Upper lobe of left lung (tissue), 4 donors: ENCODE results near the gene RANBP9.

Experiments
- POLR2A ChIP-seq, 4 donors: fragments of 450-650 bp; IDR thresholded peaks; one replicate each; pipeline ENCODE4 v1.5.1; 2016 to 2017; ENCODE audit warnings: antibody characterized with exemption in 4 of 4, mild to moderate bottlenecking in 2 of 4
- TF ChIP-seq, protein P1 (sequence below), 6 experiments: fragments of 450-650 bp in 4 of 6; fragments of 200-600 bp in 2 of 6; sonication (generic) in 2 of 6; IDR thresholded peaks; one replicate each; pipeline ENCODE4 v1.5.1; 2016 to 2019; ENCODE audit warnings: antibody characterized with exemption in 6 of 6

DNA sequence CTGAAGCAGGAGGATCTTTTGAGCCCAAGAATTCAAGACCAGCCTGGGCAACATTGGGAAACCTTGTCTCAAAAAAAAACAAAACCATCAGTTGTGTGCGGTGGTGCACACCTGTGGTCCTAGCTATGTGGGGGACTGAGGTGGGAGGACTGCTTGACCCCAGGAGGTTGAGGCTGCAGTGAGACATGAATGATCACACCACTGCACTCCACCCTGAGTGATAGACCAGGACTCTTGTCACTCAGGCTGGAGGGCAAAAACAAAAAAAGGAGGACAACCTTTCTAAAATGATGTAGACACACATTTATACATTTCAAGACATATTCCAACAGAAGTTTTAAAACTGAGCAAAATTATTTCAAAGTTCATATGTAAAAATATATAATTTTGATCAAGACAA is 51.4 kb downstream of the RANBP9 start:
- TF ChIP-seq POLR2A (IDR thresholded peaks at IDR 0.05): no peak
- TF ChIP-seq, protein P1, sequence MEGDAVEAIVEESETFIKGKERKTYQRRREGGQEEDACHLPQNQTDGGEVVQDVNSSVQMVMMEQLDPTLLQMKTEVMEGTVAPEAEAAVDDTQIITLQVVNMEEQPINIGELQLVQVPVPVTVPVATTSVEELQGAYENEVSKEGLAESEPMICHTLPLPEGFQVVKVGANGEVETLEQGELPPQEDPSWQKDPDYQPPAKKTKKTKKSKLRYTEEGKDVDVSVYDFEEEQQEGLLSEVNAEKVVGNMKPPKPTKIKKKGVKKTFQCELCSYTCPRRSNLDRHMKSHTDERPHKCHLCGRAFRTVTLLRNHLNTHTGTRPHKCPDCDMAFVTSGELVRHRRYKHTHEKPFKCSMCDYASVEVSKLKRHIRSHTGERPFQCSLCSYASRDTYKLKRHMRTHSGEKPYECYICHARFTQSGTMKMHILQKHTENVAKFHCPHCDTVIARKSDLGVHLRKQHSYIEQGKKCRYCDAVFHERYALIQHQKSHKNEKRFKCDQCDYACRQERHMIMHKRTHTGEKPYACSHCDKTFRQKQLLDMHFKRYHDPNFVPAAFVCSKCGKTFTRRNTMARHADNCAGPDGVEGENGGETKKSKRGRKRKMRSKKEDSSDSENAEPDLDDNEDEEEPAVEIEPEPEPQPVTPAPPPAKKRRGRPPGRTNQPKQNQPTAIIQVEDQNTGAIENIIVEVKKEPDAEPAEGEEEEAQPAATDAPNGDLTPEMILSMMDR (IDR thresholded peaks at IDR 0.05): no peak
